GM20000 (cell line): ENCODE measurements around the gene GPR62.

Experiments used
- DNase-seq: peaks from one replicate; pipeline ENCODE4 v3.0.0; 2012; ENCODE audit warnings: low spot score
- CTCF ChIP-seq: IDR thresholded peaks from 2 replicates; pipeline ENCODE4 v1.5.1; 2012; ENCODE audit warnings: mild to moderate bottlenecking, control low read depth; ENCODE audit errors: extremely low read depth, missing control alignments

The GPR62 gene

GRCh38 chr3:51934991-51935885 lies 19.9 kb upstream of the GPR62 start:
- TF ChIP-seq CTCF = no peak
- DNase-seq = no peak

GRCh38 chr3:51935886-51936755 lies 19.1 kb upstream of the GPR62 start:
- no peak for TF ChIP-seq CTCF
- DNase-seq = no peak

DNA sequence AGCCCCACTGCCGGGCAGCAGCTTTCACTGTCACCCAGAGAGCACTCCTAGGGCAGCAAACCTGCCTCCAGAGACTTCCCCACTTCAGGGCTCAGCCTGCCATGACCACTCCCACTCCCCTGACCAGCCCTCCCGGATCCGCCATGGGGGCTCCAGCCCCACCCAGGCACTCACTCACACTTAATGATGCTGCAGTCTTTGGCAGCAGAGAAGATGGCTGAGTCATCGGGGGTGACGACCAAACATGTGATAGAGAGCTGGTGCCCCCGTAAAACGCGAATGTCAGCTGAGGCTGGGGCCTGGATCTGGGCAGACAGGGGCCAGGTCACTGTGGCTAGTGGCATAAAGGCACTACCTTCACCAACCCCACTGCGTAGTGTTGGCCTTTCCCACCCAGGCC lies 18.2 kb upstream of the GPR62 start:
- TF ChIP-seq CTCF = no peak
- no peak for DNase-seq

- DNase-seq = no peak
Measured at GRCh38 chr3:51937611-51938450, 17.4 kb upstream of the GPR62 start.

DNA sequence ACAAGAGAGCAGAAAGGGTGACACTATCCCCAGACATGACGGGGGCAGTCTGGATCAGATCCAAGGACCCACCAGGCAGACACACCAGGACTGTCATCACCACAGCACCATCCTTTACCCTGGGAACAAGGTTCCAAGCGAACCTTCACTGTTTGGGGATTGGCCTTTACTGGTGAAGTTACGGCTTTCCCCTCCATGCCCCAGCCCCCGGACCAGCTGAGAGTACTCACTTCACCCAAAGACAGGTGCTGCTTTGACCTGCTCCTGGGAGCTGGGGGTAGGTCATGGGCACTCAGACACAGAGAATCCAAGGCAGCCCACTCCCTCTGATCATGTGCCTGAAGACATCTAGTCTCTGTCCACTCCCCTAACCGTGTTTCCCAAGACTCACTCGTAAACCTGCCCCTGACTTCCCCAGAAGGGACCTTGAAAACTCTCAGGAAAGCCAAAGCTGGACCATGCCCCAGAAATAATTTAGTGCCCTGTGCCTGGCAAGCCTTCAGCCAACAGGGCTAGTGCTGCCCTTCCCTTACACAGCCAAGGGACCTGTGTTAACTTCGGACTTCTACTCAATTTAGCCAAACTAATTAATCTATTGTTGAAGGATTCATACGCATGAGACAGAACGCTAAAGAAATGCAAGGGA lies 16.3 kb upstream of the GPR62 start:
- no peak for DNase-seq
- no peak for TF ChIP-seq CTCF

More at GRCh38 chr3:51937611-51938450, 17.4 kb upstream of the GPR62 start:
- no peak for TF ChIP-seq CTCF

DNA sequence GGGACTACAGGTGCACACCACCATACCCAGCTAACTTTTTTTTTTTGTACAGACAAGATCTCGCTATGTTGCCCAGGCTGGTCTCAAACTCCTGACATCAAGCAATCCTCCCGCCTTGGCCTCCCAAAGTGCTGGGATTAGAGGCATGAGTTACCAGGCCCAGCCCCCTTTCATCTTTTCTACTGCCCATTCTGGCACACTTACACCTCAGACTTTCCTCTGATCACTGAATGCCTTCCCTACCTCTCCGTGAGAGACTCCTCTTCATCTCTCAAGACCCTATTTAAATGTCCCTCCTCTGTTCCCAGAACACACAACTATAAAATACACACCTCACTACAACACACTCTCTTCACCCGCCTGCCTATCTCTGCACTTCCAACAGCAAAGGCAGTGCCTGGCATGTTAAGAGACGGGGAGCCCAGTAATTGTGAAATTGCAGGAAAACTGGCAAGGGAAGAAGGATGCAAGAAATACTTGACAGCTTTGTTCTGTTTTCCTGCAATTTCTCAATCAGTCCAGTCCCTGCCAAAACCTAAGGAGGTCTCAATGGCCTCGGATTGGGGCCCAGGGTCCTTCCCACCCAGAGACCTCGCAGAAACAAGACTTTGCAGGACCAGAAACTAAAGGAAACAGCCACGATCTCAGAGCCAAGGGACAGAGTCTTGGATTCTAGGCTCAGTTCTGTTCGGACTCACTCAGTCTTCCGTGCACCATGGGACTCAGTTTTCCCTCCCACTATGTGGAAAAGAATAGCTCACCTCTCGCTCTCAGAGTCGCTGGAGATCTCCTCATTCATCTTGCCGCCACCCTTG lies 14.3 kb upstream of the GPR62 start:
- no peak for TF ChIP-seq CTCF

More for the DNA sequence above, 14.3 kb upstream of the GPR62 start:
- DNase-seq = no peak
